DOHH2 (cell line): ENCODE results near the gene CHST13.

Source experiments
- H3F3A ChIP-seq: fragments of 200-600 bp; sonication (generic), shearing (Covaris generic); 2 replicates; pipeline ENCODE4 v1.6.0; 2016; ENCODE audit warnings: antibody characterized with exemption, mild to moderate bottlenecking; ENCODE audit not compliant: control insufficient read depth, insufficient read depth
- H3K27ac ChIP-seq: fragments of 200-600 bp; sonication (generic); 2 replicates; pipeline ENCODE4 v1.5.1; 2014; ENCODE audit warnings: low read depth, mild to moderate bottlenecking, low read length, moderate library complexity
- H3K27me3 ChIP-seq: fragments of 200-600 bp; sonication (generic); 2 replicates; pipeline ENCODE4 v1.6.1; 2014; ENCODE audit warnings: mild to moderate bottlenecking, low read length, mixed read lengths; ENCODE audit not compliant: control insufficient read depth
- H3K36me3 ChIP-seq: fragments of 200-600 bp; sonication (generic); 2 replicates; pipeline ENCODE4 v1.6.1; 2014; ENCODE audit warnings: mild to moderate bottlenecking, low read length, moderate library complexity, mixed read lengths; ENCODE audit not compliant: control insufficient read depth
- H3K4me1 ChIP-seq: fragments of 200-600 bp; sonication (generic); 2 replicates; pipeline ENCODE4 v1.6.1; 2014; ENCODE audit warnings: mild to moderate bottlenecking, low read length, mixed read lengths; ENCODE audit not compliant: control insufficient read depth
- H3K4me2 ChIP-seq: fragments of 200-600 bp; sonication (generic); 2 replicates; pipeline ENCODE4 v1.6.0; 2014; ENCODE audit warnings: mild to moderate bottlenecking, low read length, moderate library complexity
- H3K4me3 ChIP-seq: fragments of 200-600 bp; sonication (generic); 2 replicates; pipeline ENCODE4 v1.5.1; 2014; ENCODE audit warnings: mild to moderate bottlenecking, low read length, mixed read lengths
- H3K79me2 ChIP-seq: fragments of 200-600 bp; sonication (generic); 2 replicates; pipeline ENCODE4 v1.6.1; 2014; ENCODE audit warnings: mild to moderate bottlenecking, low read length, mixed read lengths; ENCODE audit not compliant: control insufficient read depth
- H3K9me2 ChIP-seq: fragments of 200-600 bp; sonication (generic); replicated peaks from 2 replicates; pipeline ENCODE4 v1.6.1; 2014; ENCODE audit warnings: mild to moderate bottlenecking, low read length, mixed read lengths; ENCODE audit not compliant: control insufficient read depth
- H3K9me3 ChIP-seq: fragments of 200-600 bp; sonication (generic); 2 replicates; pipeline ENCODE4 v1.6.1; 2014; ENCODE audit warnings: antibody characterized with exemption, low read length, mixed read lengths; ENCODE audit not compliant: control insufficient read depth, insufficient read depth
- H4K20me1 ChIP-seq: fragments of 200-600 bp; sonication (generic); 2 replicates; pipeline ENCODE4 v1.6.0; 2014; ENCODE audit warnings: low read depth, mild to moderate bottlenecking, antibody characterized with exemption, low read length, moderate library complexity; ENCODE audit not compliant: control insufficient read depth, insufficient read depth
- CTCF ChIP-seq: fragments of 200-600 bp; sonication (generic); IDR thresholded peaks from one replicate; pipeline ENCODE4 v1.5.1; 2014; ENCODE audit warnings: antibody characterized with exemption, mild to moderate bottlenecking, low read depth, low read length; ENCODE audit not compliant: poor library complexity, severe bottlenecking
- EZH2phosphoT487 ChIP-seq: fragments of 200-600 bp; sonication (generic); IDR thresholded peaks from 2 replicates; pipeline ENCODE4 v1.6.1; 2017; ENCODE audit warnings: borderline replicate concordance, mild to moderate bottlenecking, antibody characterized with exemption, low read length, moderate library complexity, mixed read lengths

CHST13 gene

GRCh38 chr3:126571078-126571477, 47.1 kb downstream of the CHST13 start:
- Histone ChIP-seq H3K79me2 (no peaks in the 10 kb centered on the region), H3K27ac (no peak overlapping the region), H3K27me3 (peaks cover 12% of the 10 kb centered on the region), H3K4me2 (no peak overlapping the region), H3K4me3 (no peak overlapping the region), H4K20me1 (no peaks in the 10 kb centered on the region), H3K9me2 (no peaks in the 10 kb centered on the region), H3K9me3 (no peaks in the 10 kb centered on the region), H3F3A (no peaks in the 10 kb centered on the region), H3K4me1 (no peaks in the 10 kb centered on the region), H3K36me3 (no peaks in the 10 kb centered on the region)
- no peak for TF ChIP-seq CTCF
- TF ChIP-seq EZH2phosphoT487 = no peak

- TF ChIP-seq CTCF = no peak
- TF ChIP-seq EZH2phosphoT487 = no peak
- H3K9me3 ChIP-seq = no peaks in the 10 kb centered on the region
- H3K36me3 ChIP-seq = no peaks in the 10 kb centered on the region
- H3K27ac ChIP-seq = no peak overlapping the region
- H3F3A ChIP-seq = no peaks in the 10 kb centered on the region
- H3K4me2 ChIP-seq = no peak overlapping the region
- H3K27me3 ChIP-seq = no peaks in the 10 kb centered on the region; the same call in 1 of the 2 replicates
- H3K4me1 ChIP-seq = no peaks in the 10 kb centered on the region
- no peaks in the 10 kb centered on the region for H3K79me2 ChIP-seq
- H3K9me2 ChIP-seq = no peaks in the 10 kb centered on the region
- H3K4me3 ChIP-seq = no peak overlapping the region
- no peaks in the 10 kb centered on the region for H4K20me1 ChIP-seq
Observed at GRCh38 chr3:126573492-126574117, 49.6 kb downstream of the CHST13 start.

- Histone ChIP-seq H3K9me2 (no peaks in the 10 kb centered on the region), H3K4me2 (no peak overlapping the region), H4K20me1 (no peaks in the 10 kb centered on the region), H3K36me3 (no peaks in the 10 kb centered on the region), H3K27me3 (peaks cover 5% of the 10 kb centered on the region), H3K79me2 (no peaks in the 10 kb centered on the region), H3K4me3 (no peak overlapping the region), H3K27ac (no peak overlapping the region), H3K4me1 (no peaks in the 10 kb centered on the region), H3K9me3 (no peaks in the 10 kb centered on the region), H3F3A (no peaks in the 10 kb centered on the region)
- TF ChIP-seq EZH2phosphoT487 = no peak
- no peak for TF ChIP-seq CTCF
Observed at GRCh38 chr3:126577261-126577660, 53.3 kb downstream of the CHST13 start.

- Histone ChIP-seq H3K4me3 (no peak overlapping the region), H4K20me1 (no peaks in the 10 kb centered on the region), H3K9me3 (no peaks in the 10 kb centered on the region), H3K79me2 (no peaks in the 10 kb centered on the region), H3K9me2 (no peaks in the 10 kb centered on the region), H3K4me1 (no peaks in the 10 kb centered on the region), H3K4me2 (no peak overlapping the region), H3F3A (no peaks in the 10 kb centered on the region), H3K27ac (no peak overlapping the region), H3K27me3 (peaks cover 5% of the 10 kb centered on the region), H3K36me3 (no peaks in the 10 kb centered on the region)
- TF ChIP-seq EZH2phosphoT487 (no peak), CTCF (no peak)
Observed at GRCh38 chr3:126578702-126579101, 54.7 kb downstream of the CHST13 start.
